HepG2 (cell line): ENCODE data around the gene THSD4. TPM values are rescaled to one million over a fixed set of nuclear protein-coding genes. Genes with fewer than 3 reads are reported as not detected.

Experiments used
- CEBPG ChIP-seq: IDR thresholded peaks from 2 replicates; pipeline ENCODE4 v1.6.1; 2016
- CENPX ChIP-seq: sonication (generic); formaldehyde crosslinking; IDR thresholded peaks from 2 replicates; pipeline ENCODE4 v1.9.0; 2021; ENCODE audit warnings: mild to moderate bottlenecking, missing genetic modification reagents, moderate library complexity
- GPN1 ChIP-seq: sonication (generic); formaldehyde crosslinking; IDR thresholded peaks from 2 replicates; pipeline ENCODE4 v1.5.1; 2020; ENCODE audit warnings: missing genetic modification reagents, borderline replicate concordance
- IKZF1 ChIP-seq: fragments of 450-650 bp; IDR thresholded peaks from 2 replicates; pipeline ENCODE4 v1.7.1; 2016
- MEIS1 ChIP-seq: sonication (generic); formaldehyde crosslinking; IDR thresholded peaks from 2 replicates; pipeline ENCODE4 v1.9.0; 2021; ENCODE audit warnings: mild to moderate bottlenecking, missing genetic modification reagents, moderate library complexity, borderline replicate concordance
- MYNN ChIP-seq: sonication (generic); formaldehyde crosslinking; IDR thresholded peaks from 2 replicates; pipeline ENCODE4 v1.4.0; 2020; ENCODE audit warnings: mild to moderate bottlenecking, low read depth, missing genetic modification reagents
- PRPF4 ChIP-seq: fragments of 200-400 bp; formaldehyde crosslinking; IDR thresholded peaks from 2 replicates; pipeline ENCODE4 v1.6.1; 2016; ENCODE audit warnings: low read length, low read depth; ENCODE audit not compliant: poor library complexity, severe bottlenecking
- SCMH1 ChIP-seq: sonication (generic); formaldehyde crosslinking; IDR thresholded peaks from 2 replicates; pipeline ENCODE4 v1.9.0; 2021; ENCODE audit warnings: missing genetic modification reagents, mild to moderate bottlenecking, borderline replicate concordance
- SIX4 ChIP-seq: sonication (generic); formaldehyde crosslinking; IDR thresholded peaks from 2 replicates; pipeline ENCODE4 v1.4.0; 2020; ENCODE audit warnings: missing genetic modification reagents
- TEAD2 ChIP-seq: sonication (generic); formaldehyde crosslinking; IDR thresholded peaks from 2 replicates; pipeline ENCODE4 v1.9.0; 2021; ENCODE audit warnings: missing genetic modification reagents
- ZBTB25 ChIP-seq: IDR thresholded peaks from 2 replicates; pipeline ENCODE4 v1.6.1; 2018; ENCODE audit warnings: missing genetic modification reagents
- ZMYM3 ChIP-seq: sonication (generic); formaldehyde crosslinking; IDR thresholded peaks from 2 replicates; pipeline ENCODE4 v1.5.1; 2020; ENCODE audit warnings: mild to moderate bottlenecking, missing genetic modification reagents
- ZNF234 ChIP-seq: sonication (generic); formaldehyde crosslinking; conservative IDR thresholded peaks from 2 replicates; pipeline ENCODE4 v1.5.1; 2020; ENCODE audit warnings: mild to moderate bottlenecking, missing genetic modification reagents
- ZNF235 ChIP-seq: sonication (generic); formaldehyde crosslinking; IDR thresholded peaks from 2 replicates; pipeline ENCODE4 v1.8.1; 2023; ENCODE audit warnings: mild to moderate bottlenecking, missing genetic modification reagents, borderline replicate concordance
- ZNF263 ChIP-seq: sonication (generic); formaldehyde crosslinking; IDR thresholded peaks from 2 replicates; pipeline ENCODE4 v1.4.0; 2020; ENCODE audit warnings: missing genetic modification reagents
- ZNF3 ChIP-seq: IDR thresholded peaks from 2 replicates; pipeline ENCODE4 v1.7.0; 2017; ENCODE audit warnings: inconsistent platforms
- ZNF564 ChIP-seq: sonication (generic); formaldehyde crosslinking; IDR thresholded peaks from 2 replicates; pipeline ENCODE4 v1.8.1; 2023; ENCODE audit warnings: mild to moderate bottlenecking, missing genetic modification reagents
- ZNF660 ChIP-seq: sonication (generic); formaldehyde crosslinking; IDR thresholded peaks from 2 replicates; pipeline ENCODE4 v1.5.1; 2020; ENCODE audit warnings: mild to moderate bottlenecking, low read depth, missing genetic modification reagents, borderline replicate concordance
- ZNF670 ChIP-seq: sonication (generic); formaldehyde crosslinking; IDR thresholded peaks from 2 replicates; pipeline ENCODE4 v1.8.0; 2022; ENCODE audit warnings: mild to moderate bottlenecking, missing genetic modification reagents, borderline replicate concordance
- ZNF703 ChIP-seq: sonication (generic); formaldehyde crosslinking; IDR thresholded peaks from 2 replicates; pipeline ENCODE4 v1.5.1; 2020; ENCODE audit warnings: missing genetic modification reagents, mild to moderate bottlenecking, moderate library complexity, borderline replicate concordance
- ZNF724P ChIP-seq: sonication (generic); formaldehyde crosslinking; IDR thresholded peaks from 2 replicates; pipeline ENCODE4 v1.8.0; 2022; ENCODE audit warnings: missing genetic modification reagents, borderline replicate concordance
- ZNF792 ChIP-seq: IDR thresholded peaks from 2 replicates; pipeline ENCODE4 v1.6.1; 2016
- polyA plus RNA-seq, 8 experiments: library from polyadenylated mRNA; depleted of rRNA in 3 of 8; stranded (reverse) in 7 of 8; unstranded in 1 of 8; fragments of >200 nt; fragmentation: Illumina TruSeq in 4 of 8; extraction: Trizol in 4 of 8; gene quantifications; 2 replicates each; pipeline versions ENCODE4 v1.2.1 to v1.2.3, GENCODE V29; 2011 to 2016; ENCODE audit warnings: low read depth in 4 of 8, missing spikeins in 1 of 8, mixed read lengths in 1 of 8; ENCODE audit not compliant: insufficient read depth in 1 of 8
- total RNA-seq, 5 experiments: library from RNA; depleted of rRNA; stranded (reverse); fragments of >200 nt; fragmentation: Illumina TruSeq; extraction: Trizol; gene quantifications; 2 replicates each; pipeline ENCODE4 v1.2.3, GENCODE V29; 2016; ENCODE audit warnings: low read depth in 1 of 5
- TF ChIP-seq, protein P1 (sequence below): sonication (generic); formaldehyde crosslinking; IDR thresholded peaks from 2 replicates; pipeline ENCODE4 v1.5.0; 2020; ENCODE audit warnings: missing genetic modification reagents
- TF ChIP-seq, protein P2 (sequence below): sonication (generic); formaldehyde crosslinking; IDR thresholded peaks from 2 replicates; pipeline ENCODE4 v1.4.0; 2020; ENCODE audit warnings: missing genetic modification reagents
- TF ChIP-seq, protein P3 (sequence below): sonication (generic); formaldehyde crosslinking; IDR thresholded peaks from 2 replicates; pipeline ENCODE4 v1.4.0; 2020; ENCODE audit warnings: low read depth, mild to moderate bottlenecking, missing genetic modification reagents

Gene THSD4
- total and polyA plus RNA-seq, 2 of the 13 experiments (the other 11 are each of a cell fraction or from before 2014, with no cell fraction given) = 0.07 to 0.21 TPM

DNA sequence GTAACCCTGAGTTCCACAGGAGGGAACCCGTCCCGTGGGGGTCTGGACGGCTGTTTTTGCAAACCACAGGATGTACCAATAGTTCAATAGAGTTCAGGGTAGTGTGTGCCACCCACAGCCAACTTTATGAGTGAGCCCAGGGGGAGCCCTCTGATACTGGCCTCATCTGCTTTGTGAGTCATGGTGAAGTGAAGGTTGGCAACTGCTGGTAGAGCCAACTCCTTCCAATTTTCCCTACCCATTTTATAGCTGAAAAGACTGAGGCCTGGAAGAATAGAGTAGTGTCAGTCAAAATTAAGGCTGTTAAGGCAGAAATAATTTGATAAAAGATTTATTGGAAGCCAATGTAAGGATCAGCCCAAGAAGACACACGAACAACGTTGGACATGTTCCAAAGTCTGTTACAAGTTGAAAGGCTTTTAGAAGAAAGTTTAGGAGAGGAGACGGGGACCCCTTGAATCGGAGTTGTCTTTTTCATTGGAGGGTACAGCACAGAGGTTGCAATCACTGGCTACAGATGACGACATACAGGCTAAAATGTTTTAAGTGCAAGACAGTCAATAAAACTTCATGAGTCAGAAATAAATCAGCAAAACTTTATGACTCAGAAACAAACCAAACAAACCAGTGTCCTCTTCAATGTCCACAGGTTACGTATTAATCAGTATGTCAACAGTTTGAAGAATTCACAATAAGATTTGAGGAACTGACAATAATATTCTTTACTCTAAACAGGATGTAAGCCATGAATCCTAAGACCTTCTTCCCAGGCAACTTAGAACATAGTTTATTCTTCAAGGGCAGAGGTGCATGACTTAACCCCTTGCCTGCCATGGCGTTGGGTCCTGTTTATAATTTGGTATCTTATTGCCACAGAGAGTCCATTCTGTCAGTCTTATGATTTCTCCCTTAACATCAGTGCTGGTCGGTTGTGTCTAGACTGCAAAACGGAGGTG is 632.1 kb downstream of the THSD4 start (continued):
- no peak for TF ChIP-seq SCMH1 (CRISPR knock-in tag)
- 0 out of 2 replicates have a peak, but pooled peaks have one; percentile 15 for TF ChIP-seq SIX4 (CRISPR knock-in tag)
- no peak for TF ChIP-seq ZNF235 (CRISPR knock-in tag)
- no peak for TF ChIP-seq ZNF234 (CRISPR knock-in tag)
- TF ChIP-seq ZNF263 = no peak
- TF ChIP-seq ZNF792 (CRISPR knock-in tag) = no peak
- TF ChIP-seq, protein P1, sequence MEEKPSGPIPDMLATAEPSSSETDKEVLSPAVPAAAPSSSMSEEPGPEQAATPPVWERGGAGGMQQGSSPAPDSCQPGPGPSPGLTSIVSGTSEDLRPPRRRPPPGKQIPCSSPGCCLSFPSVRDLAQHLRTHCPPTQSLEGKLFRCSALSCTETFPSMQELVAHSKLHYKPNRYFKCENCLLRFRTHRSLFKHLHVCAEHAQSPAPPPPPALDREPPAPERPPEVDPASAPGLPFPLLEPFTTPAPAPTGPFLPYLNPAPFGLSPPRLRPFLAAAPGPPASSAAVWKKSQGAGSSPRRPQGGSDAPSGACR (CRISPR knock-in tag) = no peak
- no peak for TF ChIP-seq CENPX (CRISPR knock-in tag)
- TF ChIP-seq ZBTB25 (CRISPR knock-in tag) = no peak; the same call in 1 of the 2 replicates
- TF ChIP-seq ZNF660 = no peak
- TF ChIP-seq ZNF703 (CRISPR knock-in tag) = no peak
- no peak; the same call in 1 of the 2 replicates for TF ChIP-seq ZNF3 (CRISPR knock-in tag)
- TF ChIP-seq, protein P2, sequence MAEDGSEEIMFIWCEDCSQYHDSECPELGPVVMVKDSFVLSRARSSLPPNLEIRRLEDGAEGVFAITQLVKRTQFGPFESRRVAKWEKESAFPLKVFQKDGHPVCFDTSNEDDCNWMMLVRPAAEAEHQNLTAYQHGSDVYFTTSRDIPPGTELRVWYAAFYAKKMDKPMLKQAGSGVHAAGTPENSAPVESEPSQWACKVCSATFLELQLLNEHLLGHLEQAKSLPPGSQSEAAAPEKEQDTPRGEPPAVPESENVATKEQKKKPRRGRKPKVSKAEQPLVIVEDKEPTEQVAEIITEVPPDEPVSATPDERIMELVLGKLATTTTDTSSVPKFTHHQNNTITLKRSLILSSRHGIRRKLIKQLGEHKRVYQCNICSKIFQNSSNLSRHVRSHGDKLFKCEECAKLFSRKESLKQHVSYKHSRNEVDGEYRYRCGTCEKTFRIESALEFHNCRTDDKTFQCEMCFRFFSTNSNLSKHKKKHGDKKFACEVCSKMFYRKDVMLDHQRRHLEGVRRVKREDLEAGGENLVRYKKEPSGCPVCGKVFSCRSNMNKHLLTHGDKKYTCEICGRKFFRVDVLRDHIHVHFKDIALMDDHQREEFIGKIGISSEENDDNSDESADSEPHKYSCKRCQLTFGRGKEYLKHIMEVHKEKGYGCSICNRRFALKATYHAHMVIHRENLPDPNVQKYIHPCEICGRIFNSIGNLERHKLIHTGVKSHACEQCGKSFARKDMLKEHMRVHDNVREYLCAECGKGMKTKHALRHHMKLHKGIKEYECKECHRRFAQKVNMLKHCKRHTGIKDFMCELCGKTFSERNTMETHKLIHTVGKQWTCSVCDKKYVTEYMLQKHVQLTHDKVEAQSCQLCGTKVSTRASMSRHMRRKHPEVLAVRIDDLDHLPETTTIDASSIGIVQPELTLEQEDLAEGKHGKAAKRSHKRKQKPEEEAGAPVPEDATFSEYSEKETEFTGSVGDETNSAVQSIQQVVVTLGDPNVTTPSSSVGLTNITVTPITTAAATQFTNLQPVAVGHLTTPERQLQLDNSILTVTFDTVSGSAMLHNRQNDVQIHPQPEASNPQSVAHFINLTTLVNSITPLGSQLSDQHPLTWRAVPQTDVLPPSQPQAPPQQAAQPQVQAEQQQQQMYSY (CRISPR knock-in tag) = no peak
- TF ChIP-seq ZNF564 (CRISPR knock-in tag) = no peak
- no peak for TF ChIP-seq ZNF670 (CRISPR knock-in tag)
- TF ChIP-seq TEAD2 (CRISPR knock-in tag) = no peak
- no peak for TF ChIP-seq MEIS1 (CRISPR knock-in tag)
- TF ChIP-seq PRPF4 = no peak
- no peak for TF ChIP-seq GPN1 (CRISPR knock-in tag)
- peak; percentile 68 for TF ChIP-seq CEBPG (CRISPR knock-in tag)
- TF ChIP-seq MYNN (CRISPR knock-in tag) = no peak
- TF ChIP-seq, protein P3, sequence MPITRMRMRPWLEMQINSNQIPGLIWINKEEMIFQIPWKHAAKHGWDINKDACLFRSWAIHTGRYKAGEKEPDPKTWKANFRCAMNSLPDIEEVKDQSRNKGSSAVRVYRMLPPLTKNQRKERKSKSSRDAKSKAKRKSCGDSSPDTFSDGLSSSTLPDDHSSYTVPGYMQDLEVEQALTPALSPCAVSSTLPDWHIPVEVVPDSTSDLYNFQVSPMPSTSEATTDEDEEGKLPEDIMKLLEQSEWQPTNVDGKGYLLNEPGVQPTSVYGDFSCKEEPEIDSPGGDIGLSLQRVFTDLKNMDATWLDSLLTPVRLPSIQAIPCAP (CRISPR knock-in tag) = no peak
- no peak for TF ChIP-seq IKZF1
- no peak for TF ChIP-seq ZNF724P (CRISPR knock-in tag)
- TF ChIP-seq ZMYM3 (CRISPR knock-in tag) = peak; percentile 29; the same call in 1 of the 2 replicates
